ENCODE measurements around the gene ZNF107.

ZNF107 gene

GRCh38 chr7:64651632-64652165 is 14.2 kb upstream of the ZNF107 start:
- Histone ChIP-seq H3K27ac (ENCODE audit: low read depth, low read length) (no peak overlapping the region), H3K79me2 (ENCODE audit: control insufficient read depth, low read length) (no peaks in the 10 kb centered on the region), H3K36me3 (ENCODE audit: control insufficient read depth, low read length) (no peaks in the 10 kb centered on the region), H3K9me2 (replicated peaks; ENCODE audit: control insufficient read depth, low read length) (no peaks in the 10 kb centered on the region), H3K4me1 (ENCODE audit: control insufficient read depth, low read length) (no peaks in the 10 kb centered on the region), H3K4me2 (ENCODE audit: low read length) (no peak overlapping the region), H3F3A (ENCODE audit: control insufficient read depth, insufficient read depth) (no peaks in the 10 kb centered on the region), H3K4me3 (ENCODE audit: low read length) (no peak overlapping the region), H4K20me1 (ENCODE audit: control insufficient read depth, insufficient read depth, low read depth, low read length) (no peaks in the 10 kb centered on the region), H3K27me3 (ENCODE audit: control insufficient read depth, low read length) (no peaks in the 10 kb centered on the region), H3K9me3 (ENCODE audit: control insufficient read depth, insufficient read depth, low read length) (no peaks in the 10 kb centered on the region; the same call in 1 of the 2 replicates)
- no peak for TF ChIP-seq EZH2phosphoT487 (IDR thresholded peaks at IDR 0.05; ENCODE audit: borderline replicate concordance, low read length)
- TF ChIP-seq CTCF (IDR thresholded peaks at IDR 0.05; ENCODE audit: low read depth, low read length, poor library complexity, severe bottlenecking), result peak; percentile 28

- no peak overlapping the region for H3K4me3 ChIP-seq (ENCODE audit: low read length)
- TF ChIP-seq CTCF (IDR thresholded peaks at IDR 0.05; ENCODE audit: low read depth, low read length, poor library complexity, severe bottlenecking) (no peak), EZH2phosphoT487 (IDR thresholded peaks at IDR 0.05; ENCODE audit: borderline replicate concordance, low read length) (no peak)
- no peaks in the 10 kb centered on the region for H3K27me3 ChIP-seq (ENCODE audit: control insufficient read depth, low read length)
- H3K4me1 ChIP-seq (ENCODE audit: control insufficient read depth, low read length), result no peaks in the 10 kb centered on the region
- no peaks in the 10 kb centered on the region for H3K9me2 ChIP-seq (replicated peaks; ENCODE audit: control insufficient read depth, low read length)
- no peaks in the 10 kb centered on the region for H3K79me2 ChIP-seq (ENCODE audit: control insufficient read depth, low read length)
- no peaks in the 10 kb centered on the region for H3F3A ChIP-seq (ENCODE audit: control insufficient read depth, insufficient read depth)
- no peak overlapping the region for H3K27ac ChIP-seq (ENCODE audit: low read depth, low read length)
- no peaks in the 10 kb centered on the region for H3K36me3 ChIP-seq (ENCODE audit: control insufficient read depth, low read length)
- H3K9me3 ChIP-seq (ENCODE audit: control insufficient read depth, insufficient read depth, low read length), result no peaks in the 10 kb centered on the region; the same call in 1 of the 2 replicates
- no peaks in the 10 kb centered on the region for H4K20me1 ChIP-seq (ENCODE audit: control insufficient read depth, insufficient read depth, low read depth, low read length)
- no peak overlapping the region for H3K4me2 ChIP-seq (ENCODE audit: low read length)
These were observed 12.1 kb upstream of the ZNF107 start for GRCh38 chr7:64653721-64654401.

GRCh38 chr7:64654796-64655548 is 11.0 kb upstream of the ZNF107 start:
- H3K9me3 ChIP-seq (ENCODE audit: control insufficient read depth, insufficient read depth, low read length), result no peaks in the 10 kb centered on the region
- TF ChIP-seq CTCF (IDR thresholded peaks at IDR 0.05; ENCODE audit: low read depth, low read length, poor library complexity, severe bottlenecking) (no peak), EZH2phosphoT487 (IDR thresholded peaks at IDR 0.05; ENCODE audit: borderline replicate concordance, low read length) (no peak)

More at GRCh38 chr7:64654796-64655548, 11.0 kb upstream of the ZNF107 start:
- Histone ChIP-seq H3K4me2 (ENCODE audit: low read length) (no peak overlapping the region), H3K4me3 (ENCODE audit: low read length) (no peak overlapping the region), H3K9me2 (replicated peaks; ENCODE audit: control insufficient read depth, low read length) (no peaks in the 10 kb centered on the region), H3K27ac (ENCODE audit: low read depth, low read length) (no peak overlapping the region), H3K79me2 (ENCODE audit: control insufficient read depth, low read length) (no peaks in the 10 kb centered on the region), H3K36me3 (ENCODE audit: control insufficient read depth, low read length) (no peaks in the 10 kb centered on the region), H3K27me3 (ENCODE audit: control insufficient read depth, low read length) (no peaks in the 10 kb centered on the region), H3F3A (ENCODE audit: control insufficient read depth, insufficient read depth) (no peaks in the 10 kb centered on the region), H4K20me1 (ENCODE audit: control insufficient read depth, insufficient read depth, low read depth, low read length) (no peaks in the 10 kb centered on the region), H3K4me1 (ENCODE audit: control insufficient read depth, low read length) (no peaks in the 10 kb centered on the region)

Measured in DOHH2 (cell line).